H1 (cell line): ENCODE data around the gene DGKH. TPM values are rescaled to one million over a fixed set of nuclear protein-coding genes. Genes with fewer than 3 reads are reported as not detected.

Source experiments
- CTCF ChIA-PET: fragments of 300-600 bp; sonication (Branson Sonifier 250); formaldehyde crosslinking; loops from one replicate; lab custom pipeline; 2021; ENCODE audit not compliant: partially characterized antibody; lab: Charles Lee
- POLR2A ChIA-PET: fragments of 300-600 bp; sonication (Branson Sonifier 250); formaldehyde crosslinking; loops from one replicate; lab custom pipeline; 2021; ENCODE audit warnings: inconsistent platforms; ENCODE audit not compliant: partially characterized antibody; lab: Charles Lee
- DNase-seq, 2 experiments: peaks; one replicate each; pipeline versions ENCODE4 v3.0.0 to v3.0.0-alpha.2; 2010 to 2022; ENCODE audit warnings: low spot score in 2 of 2, low read depth in 1 of 2, mixed read lengths in 1 of 2
- FAIRE-seq: peaks from 2 replicates; lab custom pipeline; 2011; peaks lifted over from hg19 to GRCh38; lab: Jason Lieb, UNC
- H2AFZ ChIP-seq: 2 replicates; pipeline ENCODE4 v1.8.1; 2012; ENCODE audit warnings: low read length, inconsistent platforms
- H2AK5ac ChIP-seq: 2 replicates; pipeline ENCODE4 v1.6.1; 2013; ENCODE audit warnings: low read depth, low read length
- H2BK120ac ChIP-seq: replicated peaks from 2 replicates; pipeline ENCODE3; 2013; ENCODE audit warnings: low read depth, low read length, inconsistent platforms
- H2BK12ac ChIP-seq: 2 replicates; pipeline ENCODE4 v1.6.1; 2013; ENCODE audit warnings: low read depth, low read length
- H2BK15ac ChIP-seq: 2 replicates; pipeline ENCODE4 v1.6.1; 2013; ENCODE audit warnings: low read length
- H2BK20ac ChIP-seq: 2 replicates; pipeline ENCODE4 v1.6.1; 2013; ENCODE audit warnings: low read length
- H2BK5ac ChIP-seq: 2 replicates; pipeline ENCODE4 v1.6.1; 2013; ENCODE audit warnings: low read depth, low read length
- H3K14ac ChIP-seq: 2 replicates; pipeline ENCODE4 v1.6.1; 2013; ENCODE audit warnings: inconsistent platforms; ENCODE audit not compliant: insufficient read length
- H3K18ac ChIP-seq: 2 replicates; pipeline ENCODE4 v1.6.1; 2013; ENCODE audit warnings: low read length; ENCODE audit errors: extremely low read depth
- H3K23ac ChIP-seq: 2 replicates; pipeline ENCODE4 v1.6.1; 2013; ENCODE audit warnings: inconsistent platforms; ENCODE audit not compliant: insufficient read length
- H3K23me2 ChIP-seq: 2 replicates; pipeline ENCODE4 v1.6.1; 2013; ENCODE audit warnings: low read depth, low read length
- H3K27ac ChIP-seq: 2 replicates; pipeline ENCODE4 v1.6.1; 2011; ENCODE audit warnings: low read depth, low read length, inconsistent platforms
- H3K27me3 ChIP-seq, 4 experiments: replicated peaks in 1 of 4; 1 replicate in 1 of 4; 2 replicates in 3 of 4; pipeline versions ENCODE4 v1.6.1 to v1.8.1; 2011 to 2013; ENCODE audit warnings: low read length in 3 of 4, mild to moderate bottlenecking in 3 of 4, inconsistent platforms in 2 of 4, mixed read lengths in 2 of 4, moderate library complexity in 1 of 4; ENCODE audit not compliant: control insufficient read depth in 3 of 4, insufficient read depth in 3 of 4; ENCODE audit errors: extremely low read depth in 1 of 4
- H3K36me3 ChIP-seq, 4 experiments: 2 replicates each; pipeline versions ENCODE4 v1.6.1 to v1.8.1; 2011 to 2013; ENCODE audit warnings: mild to moderate bottlenecking in 4 of 4, low read length in 3 of 4, moderate library complexity in 2 of 4, control low read depth in 1 of 4, inconsistent platforms in 1 of 4; ENCODE audit not compliant: insufficient read depth in 4 of 4, control insufficient read depth in 2 of 4
- H3K4ac ChIP-seq: replicated peaks from 2 replicates; pipeline ENCODE3; 2013; ENCODE audit warnings: low read length, low read depth, mixed read lengths, inconsistent platforms; ENCODE audit not compliant: insufficient read length
- H3K4me1 ChIP-seq, 4 experiments: replicated peaks in 1 of 4; 1 replicate in 1 of 4; 2 replicates in 3 of 4; pipeline versions ENCODE4 v1.6.1 to v1.8.1; 2011 to 2013; ENCODE audit warnings: low read length in 3 of 4, inconsistent platforms in 2 of 4, mixed read lengths in 1 of 4; ENCODE audit not compliant: insufficient read depth in 4 of 4, control insufficient read depth in 3 of 4
- H3K4me2 ChIP-seq, 2 experiments: 2 replicates each; pipeline versions ENCODE4 v1.6.1 to v1.8.1; 2011 to 2013; ENCODE audit warnings: low read depth in 2 of 2, low read length in 2 of 2, control low read depth in 1 of 2, inconsistent platforms in 1 of 2, mild to moderate bottlenecking in 1 of 2; ENCODE audit not compliant: insufficient read depth in 1 of 2
- H3K4me3 ChIP-seq, 4 experiments: fragments of 200-600, 300-600 bp in 1 of 4; sonication (generic), shearing (Covaris generic), sonication (Bioruptor Twin) in 1 of 4; 2 replicates each; pipeline versions ENCODE4 v1.5.1 to v1.8.1; 2011 to 2016; ENCODE audit warnings: low read length in 4 of 4, low read depth in 3 of 4, control low read depth in 2 of 4, inconsistent platforms in 2 of 4, mild to moderate bottlenecking in 2 of 4, mixed read lengths in 1 of 4, moderate library complexity in 1 of 4; ENCODE audit not compliant: insufficient read depth in 2 of 4; ENCODE audit errors: extremely low read depth in 1 of 4
- H3K56ac ChIP-seq: replicated peaks from 2 replicates; pipeline ENCODE3; 2013; ENCODE audit warnings: low read depth, mild to moderate bottlenecking, mixed read lengths, low read length, inconsistent platforms; ENCODE audit not compliant: insufficient read length
- H3K79me1 ChIP-seq: 2 replicates; pipeline ENCODE4 v1.6.1; 2013; ENCODE audit warnings: low read depth, low read length, control low read depth
- H3K79me2 ChIP-seq, 2 experiments: 2 replicates each; pipeline versions ENCODE4 v1.6.1 to v1.8.1; 2012 to 2013; ENCODE audit warnings: low read length in 2 of 2, mild to moderate bottlenecking in 2 of 2, inconsistent platforms in 1 of 2; ENCODE audit not compliant: insufficient read depth in 2 of 2, control insufficient read depth in 1 of 2
- H3K9ac ChIP-seq, 4 experiments: replicated peaks in 1 of 4; 1 replicate in 1 of 4; 2 replicates in 3 of 4; pipeline versions ENCODE4 v1.6.1 to v1.8.1; 2011 to 2013; ENCODE audit warnings: low read depth in 3 of 4, low read length in 3 of 4, control low read depth in 2 of 4, mild to moderate bottlenecking in 2 of 4, moderate library complexity in 2 of 4, inconsistent platforms in 1 of 4; ENCODE audit errors: extremely low read depth in 1 of 4
- H3K9me3 ChIP-seq, 2 experiments: 2 replicates each; pipeline versions ENCODE4 v1.6.1 to v1.8.1; 2012 to 2013; ENCODE audit warnings: mild to moderate bottlenecking in 2 of 2, moderate library complexity in 2 of 2, control low read depth in 1 of 2, inconsistent platforms in 1 of 2, low read depth in 1 of 2, low read length in 1 of 2, mixed read lengths in 1 of 2; ENCODE audit not compliant: insufficient read depth in 2 of 2
- H4K20me1 ChIP-seq, 2 experiments: replicated peaks in 1 of 2; 2 replicates each; pipeline versions ENCODE3 to v1.8.1; 2011 to 2013; ENCODE audit warnings: inconsistent platforms in 2 of 2, low read length in 2 of 2, mild to moderate bottlenecking in 1 of 2; ENCODE audit not compliant: insufficient read depth in 2 of 2, control insufficient read depth in 1 of 2
- H4K5ac ChIP-seq: 2 replicates; pipeline ENCODE4 v1.6.1; 2013; ENCODE audit warnings: low read length, low read depth, mixed read lengths, inconsistent platforms; ENCODE audit not compliant: insufficient read length
- H4K8ac ChIP-seq: 2 replicates; pipeline ENCODE4 v1.8.0; 2013; ENCODE audit warnings: mild to moderate bottlenecking, moderate library complexity, low read length, inconsistent platforms; ENCODE audit not compliant: insufficient read depth; ENCODE audit errors: extremely low read depth
- H4K91ac ChIP-seq: replicated peaks from 2 replicates; pipeline ENCODE3; 2013; ENCODE audit warnings: low read length, mixed read lengths, inconsistent platforms; ENCODE audit not compliant: insufficient read length
- BACH1 ChIP-seq: IDR thresholded peaks from 2 replicates; pipeline ENCODE4 v1.6.1; 2012; ENCODE audit warnings: low read length, improper control_type of control experiment
- BCL11A ChIP-seq, 2 experiments: IDR thresholded peaks; one replicate each; pipeline ENCODE4 v1.6.1; 2011; ENCODE audit warnings: low read depth in 2 of 2, low read length in 2 of 2, mild to moderate bottlenecking in 2 of 2
- EGR1 ChIP-seq: IDR thresholded peaks from 2 replicates; pipeline ENCODE4 v1.6.1; 2011; ENCODE audit warnings: low read depth, low read length, borderline replicate concordance
- KDM1A ChIP-seq: fragments of 200-600, 300-600 bp; sonication (generic); IDR thresholded peaks from 2 replicates; pipeline ENCODE4 v1.7.1; 2016; ENCODE audit warnings: mild to moderate bottlenecking, low read length, borderline replicate concordance
- MAFK ChIP-seq: IDR thresholded peaks from 2 replicates; pipeline ENCODE4 v1.6.1; 2012; ENCODE audit warnings: low read depth, mild to moderate bottlenecking, improper control_type of control experiment, low read length
- RBBP5 ChIP-seq: IDR thresholded peaks from 2 replicates; pipeline ENCODE4 v1.7.1; 2012; ENCODE audit warnings: low read depth, mild to moderate bottlenecking, inconsistent platforms, low read length, moderate library complexity, borderline replicate concordance
- RNF2 ChIP-seq: fragments of 200-900, 300-1000 bp; sonication (generic); IDR thresholded peaks from 2 replicates; pipeline ENCODE4 v1.7.1; 2016; ENCODE audit warnings: borderline replicate concordance, low read depth, mild to moderate bottlenecking, antibody characterized with exemption, low read length; ENCODE audit not compliant: poor library complexity, severe bottlenecking; ENCODE audit errors: missing control alignments
- SIRT6 ChIP-seq: IDR thresholded peaks from one replicate; pipeline ENCODE4 v1.7.1; 2012; ENCODE audit warnings: low read length, inconsistent platforms
- SRF ChIP-seq: IDR thresholded peaks from 2 replicates; pipeline ENCODE4 v1.6.1; 2011; ENCODE audit warnings: mild to moderate bottlenecking, low read depth, low read length, moderate library complexity
- TBP ChIP-seq: IDR thresholded peaks from 2 replicates; pipeline ENCODE4 v1.6.1; 2011; ENCODE audit warnings: low read depth, low read length, improper control_type of control experiment
- TCF12 ChIP-seq: IDR thresholded peaks from 2 replicates; pipeline ENCODE4 v1.6.1; 2011; ENCODE audit warnings: low read depth, mild to moderate bottlenecking, low read length
- USF2 ChIP-seq: IDR thresholded peaks from 2 replicates; pipeline ENCODE4 v1.6.1; 2011; ENCODE audit warnings: low read length, improper control_type of control experiment
- WGBS, 2 experiments: shearing (Covaris generic) in 1 of 2; methylation state at CpG; one replicate each; pipeline versions ENCODE4 v1.1.6 to v1.1.7; 2013 to 2015; ENCODE audit warnings: low lambda C conversion rate in 2 of 2, mixed read lengths in 2 of 2, inconsistent platforms in 1 of 2, low coverage in 1 of 2, missing lambda C conversion rate in 1 of 2; ENCODE audit not compliant: insufficient replicate concordance in 2 of 2, insufficient coverage in 1 of 2, insufficient read length in 1 of 2; ENCODE audit errors: extremely low coverage in 1 of 2, missing lambda C conversion rate in 1 of 2; 5-methylcytosine and 5-hydroxymethylcytosine counted together
- polyA plus RNA-seq, 7 experiments: library from polyadenylated mRNA; depleted of rRNA in 3 of 7; stranded (reverse) in 5 of 7; unstranded in 2 of 7; fragments of >200 nt in 5 of 7; fragments of 200-250 nt in 2 of 7; gene quantifications; 1 replicate in 5 of 7; 2 replicates in 1 of 7; 4 replicates in 1 of 7; pipeline versions ENCODE4 v1.2.1 to v1.2.3, GENCODE V29; 2011 to 2013; ENCODE audit warnings: missing spikeins in 2 of 7, mixed read lengths in 2 of 7
- total RNA-seq: library from RNA; stranded (reverse); fragmentation: NEBNext Ultra II Directional; extraction: Animal tissue kit (Norgen Biotek cat#: 25700); gene quantifications from 2 replicates; pipeline ENCODE4 v1.2.1, GENCODE V29; 2021

DGKH gene
- total and polyA plus RNA-seq, 2 of the 8 experiments (the other 6 are each of a cell fraction or from before 2014, with no cell fraction given), result 2.1 to 7.9 TPM

- FAIRE-seq (no peak), DNase-seq (no peak)
- no peaks in the 10 kb centered on the region for H3K27me3 ChIP-seq
- H4K20me1 ChIP-seq, result no peaks in the 10 kb centered on the region
- H4K5ac ChIP-seq, result no peak overlapping the region
- WGBS, 2 experiments, result 87% methylated on average over 10 of the region's 10 CpGs; no CpG with 5 or more reads in 1 of the 2 experiments
- H3K4me3 ChIP-seq, result no peak overlapping the region
- H3K4ac ChIP-seq, result no peak overlapping the region
- peaks cover 0 to 9% (median 5%) of the 10 kb centered on the region in 4 experiments; a peak in 3 of 7 replicates for H3K4me1 ChIP-seq
- no peak overlapping the region for H2AFZ ChIP-seq
- H3K18ac ChIP-seq, result no peak overlapping the region
- H2BK120ac ChIP-seq, result no peak overlapping the region
- peaks cover 2 to 72% of the 10 kb centered on the region in 2 experiments; a peak in 3 of 4 replicates for H3K79me2 ChIP-seq
- peaks cover 0 to 5% of the 10 kb centered on the region in 2 experiments; a peak in 1 of 4 replicates for H3K9me3 ChIP-seq
- H4K8ac ChIP-seq, result no peak overlapping the region
- H3K36me3 ChIP-seq, result no peaks in the 10 kb centered on the region
- H3K4me2 ChIP-seq, result no peak overlapping the region
- peaks cover 3% of the 10 kb centered on the region; the same call in 1 of the 2 replicates for H3K23me2 ChIP-seq
- peaks cover 6% of the 10 kb centered on the region; the same call in 1 of the 2 replicates for H3K79me1 ChIP-seq
- CTCF ChIA-PET, result interaction anchor here (0.6 to 0.7 kb wide), 2 partner anchors 690 to 1302 kb away, joined by 3 read pairs; no protein-coding TSS in a partner anchor
- H3K23ac ChIP-seq, result no peak overlapping the region
- H2BK12ac ChIP-seq, result no peak overlapping the region
- H3K9ac ChIP-seq, result no peak overlapping the region
- no peak overlapping the region for H3K27ac ChIP-seq
- no peak overlapping the region for H3K14ac ChIP-seq
- H4K91ac ChIP-seq, result no peak overlapping the region
- H2AK5ac ChIP-seq, result no peak overlapping the region
- H2BK15ac ChIP-seq, result no peak overlapping the region
- no peak overlapping the region for H3K56ac ChIP-seq
- POLR2A ChIA-PET, result interaction anchor here (0.9 kb wide), 1 partner anchor 25 kb away, joined by 3 read pairs; no protein-coding TSS in a partner anchor
- H2BK20ac ChIP-seq, result no peak overlapping the region
- H2BK5ac ChIP-seq, result no peak overlapping the region
- TF ChIP-seq KDM1A (no peak), RNF2 (no peak), BACH1 (no peak), EGR1 (no peak), USF2 (no peak), TCF12 (no peak), RBBP5 (no peak), TBP (no peak), SIRT6 (no peak), MAFK (no peak), SRF (no peak), BCL11A (IDR thresholded peaks at IDR 0.05; ENCODE audit: low read depth in 2 of 2, low read length in 2 of 2) (no peak)
Observed at GRCh38 chr13:42274386-42275097, 226.1 kb downstream of the DGKH start.
